Mucosa of stomach (tissue), 1 donor: ENCODE data around the gene LGALS9.
"Not testable (repeated sequence)": the region's sequence is repeated elsewhere in the genome, so short reads cannot be mapped to it uniquely, and the experiment has no call there.

ENCODE experiments used
- H3K27me3 ChIP-seq: one replicate; pipeline ENCODE4 v1.7.0; 2013; ENCODE audit warnings: mild to moderate bottlenecking, low read length; ENCODE audit not compliant: control insufficient read depth, insufficient read depth
- H3K36me3 ChIP-seq: one replicate; pipeline ENCODE4 v1.7.0; 2013; ENCODE audit warnings: low read length; ENCODE audit not compliant: control insufficient read depth, insufficient read depth
- H3K4me1 ChIP-seq: one replicate; pipeline ENCODE4 v1.7.0; 2013; ENCODE audit warnings: mild to moderate bottlenecking, low read length; ENCODE audit not compliant: control insufficient read depth, insufficient read depth
- H3K4me3 ChIP-seq: one replicate; pipeline ENCODE4 v1.7.0; 2013; ENCODE audit warnings: low read length
- H3K9ac ChIP-seq: one replicate; pipeline ENCODE4 v1.7.0; 2013; ENCODE audit warnings: mild to moderate bottlenecking, low read length, moderate library complexity
- H3K9me3 ChIP-seq: one replicate; pipeline ENCODE4 v1.7.0; 2013; ENCODE audit warnings: mild to moderate bottlenecking, low read length, moderate library complexity; ENCODE audit not compliant: control insufficient read depth
- donor health status: Pancreatic carcinoma.

The LGALS9 gene

DNA sequence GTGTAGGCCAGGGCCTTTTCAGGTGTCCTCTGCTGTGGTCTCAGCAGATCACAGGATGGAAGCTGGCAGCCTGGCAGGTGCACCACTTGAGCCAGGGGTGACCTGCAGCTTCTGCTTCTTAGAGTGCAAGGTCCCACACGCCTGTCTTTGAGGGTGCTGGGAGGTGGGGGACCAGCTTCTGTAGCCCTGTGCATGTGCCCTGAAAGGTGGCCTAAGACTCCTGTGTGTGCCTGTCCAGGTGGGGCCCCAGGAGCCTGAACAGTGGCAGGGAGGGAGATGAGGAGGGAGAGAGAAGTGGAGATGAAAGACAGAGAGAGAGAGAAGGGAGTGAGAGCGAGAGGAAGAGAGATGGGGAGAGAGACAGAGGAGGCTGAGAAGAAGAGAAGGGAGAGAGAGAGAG lies 46.2 kb downstream of the LGALS9 start:
- no peaks in the 10 kb centered on the region for H3K9me3 ChIP-seq
- H3K9ac ChIP-seq: no peak overlapping the region
- H3K4me3 ChIP-seq: no peak overlapping the region
- H3K36me3 ChIP-seq: no peaks in the 10 kb centered on the region
- no peaks in the 10 kb centered on the region for H3K27me3 ChIP-seq
- no peaks in the 10 kb centered on the region for H3K4me1 ChIP-seq

GRCh38 chr17:27686322-27686721 lies 55.3 kb downstream of the LGALS9 start:
- H3K4me3 ChIP-seq, H3K36me3 ChIP-seq, H3K9me3 ChIP-seq, H3K27me3 ChIP-seq, H3K9ac ChIP-seq, H3K4me1 ChIP-seq: not testable (repeated sequence)

DNA sequence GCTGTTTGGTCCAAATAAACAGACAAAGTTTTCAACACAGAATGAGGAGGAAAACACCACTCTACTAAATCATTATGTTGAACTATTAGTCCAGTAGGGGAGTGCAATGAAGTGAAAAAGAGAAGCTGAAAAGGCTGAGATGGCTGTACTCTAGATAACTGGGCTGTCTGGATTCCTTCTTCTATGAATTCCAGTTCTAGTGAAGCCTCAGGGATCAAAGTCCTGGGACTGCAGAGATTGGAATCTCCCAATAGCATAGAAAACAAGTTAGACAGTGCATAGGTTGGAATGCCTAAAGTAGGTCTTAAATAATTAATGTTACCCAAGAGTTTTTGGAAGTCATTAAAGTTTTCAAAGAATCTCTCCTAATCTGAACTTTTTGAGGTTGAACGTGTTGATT lies 59.9 kb downstream of the LGALS9 start:
- Histone ChIP-seq H3K4me3 (no peak overlapping the region), H3K4me1 (peaks cover 6% of the 10 kb centered on the region), H3K27me3 (no peaks in the 10 kb centered on the region), H3K36me3 (no peaks in the 10 kb centered on the region), H3K9me3 (no peaks in the 10 kb centered on the region), H3K9ac (no peak overlapping the region)

DNA sequence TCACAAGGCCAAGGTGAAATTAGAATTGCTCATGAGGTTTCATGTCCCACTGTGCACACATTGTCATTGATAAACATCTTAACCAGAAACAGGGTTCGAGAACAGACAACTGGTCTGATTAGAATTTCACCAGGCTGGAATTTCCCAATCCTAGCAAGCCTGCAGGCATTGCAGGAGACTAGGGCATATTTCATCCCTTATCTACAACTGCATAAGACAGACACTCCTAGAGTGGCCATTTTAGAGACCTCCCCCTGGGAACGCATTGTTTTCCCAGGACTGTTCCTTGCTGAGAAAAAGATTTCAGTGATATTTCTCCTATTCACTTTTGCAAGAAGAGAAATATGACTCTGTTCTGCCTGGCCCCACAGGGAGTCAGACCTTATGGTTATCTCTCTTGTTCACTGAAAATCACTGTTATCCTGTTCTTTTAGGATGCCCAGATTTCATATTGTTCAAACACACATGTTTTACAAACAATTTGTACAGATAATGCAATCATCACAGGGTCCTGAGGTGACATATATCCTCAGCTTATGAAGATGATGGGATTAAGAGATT lies 64.3 kb downstream of the LGALS9 start:
- not testable (repeated sequence) for H3K27me3 ChIP-seq, H3K4me1 ChIP-seq, H3K9ac ChIP-seq, H3K36me3 ChIP-seq, H3K4me3 ChIP-seq, H3K9me3 ChIP-seq
